Hepatocyte (in vitro differentiated cells): ENCODE measurements around the gene MTHFS.
"Not testable (repeated sequence)": the region's sequence is repeated elsewhere in the genome, so short reads cannot be mapped to it uniquely, and the experiment has no call there.

Experiments used
- EZH2 ChIP-seq: fragments of 200-600 bp; sonication (generic); IDR thresholded peaks from 2 replicates; pipeline ENCODE4 v1.6.1; 2016; ENCODE audit warnings: antibody characterized with exemption, mild to moderate bottlenecking, borderline replicate concordance
- EZH2phosphoT487 ChIP-seq: fragments of 200-600 bp; sonication (generic); IDR thresholded peaks from one replicate; pipeline ENCODE4 v1.6.1; 2018; ENCODE audit warnings: antibody characterized with exemption, mild to moderate bottlenecking, low read depth, moderate library complexity; ENCODE audit not compliant: unreplicated experiment, severe bottlenecking
- TF ChIP-seq, protein P1 (sequence below): fragments of 200-600 bp; sonication (generic); IDR thresholded peaks from 2 replicates; pipeline ENCODE4 v1.5.1; 2016; ENCODE audit warnings: antibody characterized with exemption, mild to moderate bottlenecking; ENCODE audit not compliant: poor library complexity

DNA sequence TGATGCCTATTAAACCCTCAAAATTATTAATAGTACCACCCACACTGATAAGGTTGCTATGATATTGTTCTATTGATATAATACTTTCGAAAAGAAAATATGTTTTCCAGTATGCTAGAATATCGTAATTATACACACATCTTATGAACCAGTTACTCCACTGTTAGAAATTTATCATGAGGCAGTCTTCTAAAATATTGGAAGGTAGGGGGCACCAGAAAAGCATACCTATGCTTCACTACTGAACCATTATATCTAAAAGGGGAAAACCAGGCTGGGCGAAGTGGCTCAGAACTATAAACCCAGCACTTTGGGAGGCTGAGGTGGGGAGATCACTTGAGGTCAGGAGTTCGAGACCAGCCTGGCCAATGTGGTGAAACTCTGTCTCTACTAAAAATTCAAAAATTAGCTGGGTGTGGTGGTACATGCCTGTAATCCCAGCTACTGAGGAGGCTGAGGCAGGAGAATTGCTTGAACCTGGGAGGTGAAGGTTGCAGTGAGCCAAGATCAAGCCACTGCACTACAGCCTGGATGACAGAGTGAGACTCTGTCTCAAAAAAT, 4.1 kb upstream of the MTHFS start:
- not testable (repeated sequence) for TF ChIP-seq EZH2, EZH2phosphoT487
- TF ChIP-seq, protein P1, sequence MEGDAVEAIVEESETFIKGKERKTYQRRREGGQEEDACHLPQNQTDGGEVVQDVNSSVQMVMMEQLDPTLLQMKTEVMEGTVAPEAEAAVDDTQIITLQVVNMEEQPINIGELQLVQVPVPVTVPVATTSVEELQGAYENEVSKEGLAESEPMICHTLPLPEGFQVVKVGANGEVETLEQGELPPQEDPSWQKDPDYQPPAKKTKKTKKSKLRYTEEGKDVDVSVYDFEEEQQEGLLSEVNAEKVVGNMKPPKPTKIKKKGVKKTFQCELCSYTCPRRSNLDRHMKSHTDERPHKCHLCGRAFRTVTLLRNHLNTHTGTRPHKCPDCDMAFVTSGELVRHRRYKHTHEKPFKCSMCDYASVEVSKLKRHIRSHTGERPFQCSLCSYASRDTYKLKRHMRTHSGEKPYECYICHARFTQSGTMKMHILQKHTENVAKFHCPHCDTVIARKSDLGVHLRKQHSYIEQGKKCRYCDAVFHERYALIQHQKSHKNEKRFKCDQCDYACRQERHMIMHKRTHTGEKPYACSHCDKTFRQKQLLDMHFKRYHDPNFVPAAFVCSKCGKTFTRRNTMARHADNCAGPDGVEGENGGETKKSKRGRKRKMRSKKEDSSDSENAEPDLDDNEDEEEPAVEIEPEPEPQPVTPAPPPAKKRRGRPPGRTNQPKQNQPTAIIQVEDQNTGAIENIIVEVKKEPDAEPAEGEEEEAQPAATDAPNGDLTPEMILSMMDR: not testable (repeated sequence)
